ENCODE results near the gene CFAP141.

Gene CFAP141

GRCh38 chr1:154193821-154194220 is 12.3 kb downstream of the CFAP141 start:
- Histone ChIP-seq H3K9me3 (ENCODE audit: control insufficient read depth, insufficient read depth, low read length) (no peaks in the 10 kb centered on the region), H3K27me3 (ENCODE audit: control insufficient read depth, low read length) (peaks cover 52% of the 10 kb centered on the region), H3K9me2 (replicated peaks; ENCODE audit: control insufficient read depth, low read length) (no peaks in the 10 kb centered on the region), H3K27ac (ENCODE audit: low read depth, low read length) (no peak overlapping the region), H3K36me3 (ENCODE audit: control insufficient read depth, low read length) (no peaks in the 10 kb centered on the region), H3F3A (ENCODE audit: control insufficient read depth, insufficient read depth) (no peaks in the 10 kb centered on the region), H4K20me1 (ENCODE audit: control insufficient read depth, insufficient read depth, low read depth, low read length) (no peaks in the 10 kb centered on the region), H3K4me2 (ENCODE audit: low read length) (no peak overlapping the region), H3K79me2 (ENCODE audit: control insufficient read depth, low read length) (no peaks in the 10 kb centered on the region), H3K4me3 (ENCODE audit: low read length) (no peak overlapping the region), H3K4me1 (ENCODE audit: control insufficient read depth, low read length) (0 out of 2 replicates have a peak, but pooled peaks cover 4% of the 10 kb centered on the region)
- TF ChIP-seq EZH2phosphoT487 (IDR thresholded peaks at IDR 0.05; ENCODE audit: borderline replicate concordance, low read length): no peak
- TF ChIP-seq, protein P1, sequence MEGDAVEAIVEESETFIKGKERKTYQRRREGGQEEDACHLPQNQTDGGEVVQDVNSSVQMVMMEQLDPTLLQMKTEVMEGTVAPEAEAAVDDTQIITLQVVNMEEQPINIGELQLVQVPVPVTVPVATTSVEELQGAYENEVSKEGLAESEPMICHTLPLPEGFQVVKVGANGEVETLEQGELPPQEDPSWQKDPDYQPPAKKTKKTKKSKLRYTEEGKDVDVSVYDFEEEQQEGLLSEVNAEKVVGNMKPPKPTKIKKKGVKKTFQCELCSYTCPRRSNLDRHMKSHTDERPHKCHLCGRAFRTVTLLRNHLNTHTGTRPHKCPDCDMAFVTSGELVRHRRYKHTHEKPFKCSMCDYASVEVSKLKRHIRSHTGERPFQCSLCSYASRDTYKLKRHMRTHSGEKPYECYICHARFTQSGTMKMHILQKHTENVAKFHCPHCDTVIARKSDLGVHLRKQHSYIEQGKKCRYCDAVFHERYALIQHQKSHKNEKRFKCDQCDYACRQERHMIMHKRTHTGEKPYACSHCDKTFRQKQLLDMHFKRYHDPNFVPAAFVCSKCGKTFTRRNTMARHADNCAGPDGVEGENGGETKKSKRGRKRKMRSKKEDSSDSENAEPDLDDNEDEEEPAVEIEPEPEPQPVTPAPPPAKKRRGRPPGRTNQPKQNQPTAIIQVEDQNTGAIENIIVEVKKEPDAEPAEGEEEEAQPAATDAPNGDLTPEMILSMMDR (IDR thresholded peaks at IDR 0.05; ENCODE audit: low read depth, low read length, poor library complexity, severe bottlenecking): no peak

DNA sequence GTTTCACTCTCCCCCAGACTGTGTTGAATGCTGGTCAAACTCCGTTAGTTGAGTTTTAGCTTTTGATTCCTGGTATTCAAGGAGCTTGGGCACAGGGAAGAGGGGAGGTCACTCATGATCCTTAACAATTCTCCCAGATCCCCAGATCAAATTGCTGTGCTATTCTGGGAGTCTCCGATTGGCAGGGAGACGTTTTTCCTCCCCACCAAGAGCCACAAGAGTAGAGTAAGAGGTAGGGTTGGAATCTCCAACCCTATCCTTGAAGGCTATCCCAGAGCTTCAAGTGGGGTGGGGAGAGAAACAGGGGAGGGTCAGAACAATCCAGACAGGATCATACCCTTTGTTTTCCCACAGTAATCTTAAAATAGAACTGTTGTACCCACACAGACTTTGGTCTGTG is 13.7 kb downstream of the CFAP141 start:
- 0 out of 2 replicates have a peak, but pooled peaks have one; percentile 32 for TF ChIP-seq EZH2phosphoT487 (IDR thresholded peaks at IDR 0.05; ENCODE audit: borderline replicate concordance, low read length)
- TF ChIP-seq, protein P1 (IDR thresholded peaks at IDR 0.05; ENCODE audit: low read depth, low read length, poor library complexity, severe bottlenecking): no peak
- H3K4me3 ChIP-seq (ENCODE audit: low read length): no peak overlapping the region
- no peaks in the 10 kb centered on the region for H3K79me2 ChIP-seq (ENCODE audit: control insufficient read depth, low read length)
- peaks cover 52% of the 10 kb centered on the region for H3K27me3 ChIP-seq (ENCODE audit: control insufficient read depth, low read length)
- no peaks in the 10 kb centered on the region for H4K20me1 ChIP-seq (ENCODE audit: control insufficient read depth, insufficient read depth, low read depth, low read length)
- no peaks in the 10 kb centered on the region for H3K9me3 ChIP-seq (ENCODE audit: control insufficient read depth, insufficient read depth, low read length)
- peaks cover 6% of the 10 kb centered on the region for H3K4me1 ChIP-seq (ENCODE audit: control insufficient read depth, low read length)
- H3K4me2 ChIP-seq (ENCODE audit: low read length): no peak overlapping the region
- no peaks in the 10 kb centered on the region for H3F3A ChIP-seq (ENCODE audit: control insufficient read depth, insufficient read depth)
- no peaks in the 10 kb centered on the region for H3K36me3 ChIP-seq (ENCODE audit: control insufficient read depth, low read length)
- H3K9me2 ChIP-seq (replicated peaks; ENCODE audit: control insufficient read depth, low read length): no peaks in the 10 kb centered on the region
- H3K27ac ChIP-seq (ENCODE audit: low read depth, low read length): no peak overlapping the region

- Histone ChIP-seq H3K9me2 (replicated peaks; ENCODE audit: control insufficient read depth, low read length) (no peaks in the 10 kb centered on the region), H3K79me2 (ENCODE audit: control insufficient read depth, low read length) (no peaks in the 10 kb centered on the region), H3K4me2 (ENCODE audit: low read length) (no peak within 1 kb of the TSS), H3K4me1 (ENCODE audit: control insufficient read depth, low read length) (peaks cover 11% of the 10 kb centered on the region), H3F3A (ENCODE audit: control insufficient read depth, insufficient read depth) (no peaks in the 10 kb centered on the region), H3K27me3 (ENCODE audit: control insufficient read depth, low read length) (peaks cover 52% of the 10 kb centered on the region), H3K4me3 (ENCODE audit: low read length) (no peak within 1 kb of the TSS), H3K36me3 (ENCODE audit: control insufficient read depth, low read length) (no peaks in the 10 kb centered on the region), H3K9me3 (ENCODE audit: control insufficient read depth, insufficient read depth, low read length) (no peaks in the 10 kb centered on the region), H3K27ac (ENCODE audit: low read depth, low read length) (no peak within 1 kb of the TSS), H4K20me1 (ENCODE audit: control insufficient read depth, insufficient read depth, low read depth, low read length) (no peaks in the 10 kb centered on the region)
- TF ChIP-seq EZH2phosphoT487 (IDR thresholded peaks at IDR 0.05; ENCODE audit: borderline replicate concordance, low read length): no peak
- TF ChIP-seq, protein P1 (IDR thresholded peaks at IDR 0.05; ENCODE audit: low read depth, low read length, poor library complexity, severe bottlenecking): no peak
Observed at GRCh38 chr1:154191990-154192461, 14.1 kb downstream of the CFAP141 start, which contains the start of gene TPM3. TPM3 (minus strand) TSS chr1:154192100; CDS start chr1:154192018, 82 bp downstream.
